Transverse colon (tissue), 4 donors: ENCODE results near the gene STX8. TPM values are rescaled to one million over a fixed set of nuclear protein-coding genes. Genes with fewer than 3 reads are reported as not detected.
"Not testable (repeated sequence)": the region's sequence is repeated elsewhere in the genome, so short reads cannot be mapped to it uniquely, and the experiment has no call there.

Experiments
- DNase-seq: peaks from one replicate; pipeline ENCODE4 v3.0.0-alpha.2; 2019
- H3K27ac ChIP-seq, 4 donors: fragments of 200-600 bp; sonication (generic); 2 replicates each; pipeline ENCODE4 v1.5.1; 2016 to 2018; ENCODE audit warnings: inconsistent platforms in 4 of 4
- H3K27me3 ChIP-seq: fragments of 200-600 bp; sonication (generic); 2 replicates; pipeline ENCODE4 v1.5.1; 2017; ENCODE audit warnings: inconsistent platforms
- H3K36me3 ChIP-seq, 4 donors: fragments of 200-600 bp; sonication (generic); 2 replicates each; pipeline ENCODE4 v1.5.1; 2017 to 2019; ENCODE audit warnings: inconsistent platforms in 4 of 4
- H3K4me1 ChIP-seq, 4 donors: fragments of 200-600 bp; sonication (generic); 2 replicates each; pipeline ENCODE4 v1.5.1; 2017 to 2020; ENCODE audit warnings: inconsistent platforms in 4 of 4
- H3K4me3 ChIP-seq, 4 donors: fragments of 200-600 bp; sonication (generic); 1 replicate in 1 of 4; 2 replicates in 3 of 4; pipeline versions ENCODE4 v1.5.1 to v1.6.1; 2017 to 2019; ENCODE audit warnings: inconsistent platforms in 4 of 4
- H3K9me3 ChIP-seq, 2 donors: fragments of 200-600 bp; sonication (generic); 2 replicates each; pipeline ENCODE4 v1.5.1; 2017 to 2019; ENCODE audit warnings: inconsistent platforms in 2 of 2
- EP300 ChIP-seq: sonication (generic); formaldehyde crosslinking; IDR thresholded peaks from one replicate; pipeline ENCODE4 v1.6.1; 2017; ENCODE audit warnings: antibody characterized with exemption, low read depth
- POLR2A ChIP-seq: fragments of 450-650 bp; IDR thresholded peaks from one replicate; pipeline ENCODE4 v1.6.1; 2016; ENCODE audit warnings: antibody characterized with exemption, mild to moderate bottlenecking, moderate library complexity
- POLR2AphosphoS5 ChIP-seq, 3 donors: sonication (generic); formaldehyde crosslinking; IDR thresholded peaks; one replicate each; pipeline ENCODE4 v1.6.1; 2016; ENCODE audit warnings: antibody characterized with exemption in 3 of 3
- WGBS, 2 donors: methylation state at CpG; one replicate each; pipeline ENCODE4 v1.1.5; 2018; ENCODE audit warnings: low coverage in 1 of 2; 5-methylcytosine and 5-hydroxymethylcytosine counted together
- in situ Hi-C, 4 donors: fragments of 200-750 bp; cut with MboI; loops; one replicate each; pipeline versions ENCODE4 v1.15.0 to v1.15.1; 2017; ENCODE audit warnings: low sequenced_read_pairs in 3 of 4, low pct_ligation_motif_present in 1 of 4, low pct_unique_long_range_greater_than_20kb in 1 of 4
- intact Hi-C: fragments of 100-400 bp; cut with DNase I; formaldehyde crosslinking; loops from one replicate; pipeline ENCODE4 v1.15.1; 2023; ENCODE audit warnings: low total_unique reads
- total RNA-seq, 4 donors: library from RNA; depleted of rRNA; stranded (reverse); fragments of >200 nt; gene quantifications; one replicate each; pipeline ENCODE4 v1.1.0, GENCODE V29; 2016
- TF ChIP-seq, protein P1 (sequence below), 5 experiments: fragments of 200-600 bp in 3 of 5; fragments of 450-650 bp in 2 of 5; sonication (generic) in 3 of 5; IDR thresholded peaks; 1 replicate in 2 of 5; 2 replicates in 3 of 5; pipeline ENCODE4 v1.5.1; 2016 to 2017; ENCODE audit warnings: antibody characterized with exemption in 5 of 5, inconsistent platforms in 3 of 5, mild to moderate bottlenecking in 2 of 5, moderate library complexity in 1 of 5

The STX8 gene
- total RNA-seq, 4 donors from 2014 or later: 18.0 to 53.8 (median 38.3) TPM

DNA sequence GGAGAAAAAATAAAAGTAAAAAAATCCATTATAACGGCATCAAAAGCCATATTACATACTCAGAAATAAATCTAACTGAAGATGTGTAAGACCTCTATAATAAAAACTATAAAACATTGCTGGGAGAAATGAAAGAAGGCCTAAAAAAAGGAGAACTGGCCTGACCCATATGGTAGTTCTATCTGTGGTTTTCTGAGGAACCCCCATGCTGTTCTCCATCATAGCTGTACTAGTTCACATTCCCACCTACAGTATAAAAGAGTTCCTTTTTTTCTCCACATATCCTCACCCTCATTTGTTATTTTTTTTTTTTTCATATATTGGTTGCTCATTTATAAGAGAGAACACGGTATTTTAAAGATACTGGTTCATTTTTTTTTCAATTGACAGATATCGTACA is 191.8 kb downstream of the STX8 start:
- Histone ChIP-seq H3K9me3 (no peaks in the 10 kb centered on the region), H3K27me3 (no peaks in the 10 kb centered on the region), H3K27ac (no peak overlapping the region), H3K4me3 (no peak overlapping the region), H3K36me3 (no peaks in the 10 kb centered on the region), H3K4me1 (peaks cover 0 to 8% (median 0%) of the 10 kb centered on the region in 4 donors)
- TF ChIP-seq POLR2AphosphoS5 (IDR thresholded peaks at IDR 0.05) (no peak), EP300 (no peak), POLR2A (no peak)
- TF ChIP-seq, protein P1, sequence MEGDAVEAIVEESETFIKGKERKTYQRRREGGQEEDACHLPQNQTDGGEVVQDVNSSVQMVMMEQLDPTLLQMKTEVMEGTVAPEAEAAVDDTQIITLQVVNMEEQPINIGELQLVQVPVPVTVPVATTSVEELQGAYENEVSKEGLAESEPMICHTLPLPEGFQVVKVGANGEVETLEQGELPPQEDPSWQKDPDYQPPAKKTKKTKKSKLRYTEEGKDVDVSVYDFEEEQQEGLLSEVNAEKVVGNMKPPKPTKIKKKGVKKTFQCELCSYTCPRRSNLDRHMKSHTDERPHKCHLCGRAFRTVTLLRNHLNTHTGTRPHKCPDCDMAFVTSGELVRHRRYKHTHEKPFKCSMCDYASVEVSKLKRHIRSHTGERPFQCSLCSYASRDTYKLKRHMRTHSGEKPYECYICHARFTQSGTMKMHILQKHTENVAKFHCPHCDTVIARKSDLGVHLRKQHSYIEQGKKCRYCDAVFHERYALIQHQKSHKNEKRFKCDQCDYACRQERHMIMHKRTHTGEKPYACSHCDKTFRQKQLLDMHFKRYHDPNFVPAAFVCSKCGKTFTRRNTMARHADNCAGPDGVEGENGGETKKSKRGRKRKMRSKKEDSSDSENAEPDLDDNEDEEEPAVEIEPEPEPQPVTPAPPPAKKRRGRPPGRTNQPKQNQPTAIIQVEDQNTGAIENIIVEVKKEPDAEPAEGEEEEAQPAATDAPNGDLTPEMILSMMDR (IDR thresholded peaks at IDR 0.05): no peak
- intact Hi-C loops (no loop called here), in situ Hi-C loops (no loop called here)
- no peak for DNase-seq
- 89 to 100% methylated on average over 3 of the region's 3 CpGs for WGBS, 2 donors

DNA sequence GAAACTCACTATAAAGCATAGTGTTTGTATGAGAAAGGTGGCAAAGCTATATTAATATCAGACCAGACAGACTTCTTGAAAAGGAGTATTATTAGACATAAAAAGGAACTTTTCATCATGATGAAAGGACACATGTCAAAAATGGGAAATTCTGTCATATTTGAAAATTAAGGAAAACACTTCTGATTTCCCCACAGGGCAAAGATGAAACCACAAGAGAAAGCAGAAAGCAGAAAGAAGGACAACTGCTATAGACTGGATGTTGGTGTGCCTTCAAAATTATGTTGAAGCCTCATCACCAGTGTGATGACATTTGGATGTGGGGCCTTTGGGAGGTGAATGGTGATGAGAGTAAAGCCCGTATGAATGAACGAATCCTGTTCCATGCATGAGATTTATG is 193.0 kb downstream of the STX8 start:
- intact Hi-C loops: no loop called here
- Histone ChIP-seq H3K9me3 (no peaks in the 10 kb centered on the region), H3K36me3 (no peaks in the 10 kb centered on the region), H3K4me1 (peaks cover 0 to 8% (median 0%) of the 10 kb centered on the region in 4 donors), H3K27ac (no peak overlapping the region), H3K27me3 (no peaks in the 10 kb centered on the region), H3K4me3 (no peak overlapping the region)
- 78% methylated on average over 2 of the region's 2 CpGs; no CpG with 5 or more reads in 1 of the 2 donors for WGBS, 2 donors
- DNase-seq: no peak
- in situ Hi-C loops: no loop called here
- TF ChIP-seq POLR2A (no peak), EP300 (no peak), POLR2AphosphoS5 (IDR thresholded peaks at IDR 0.05) (no peak)
- TF ChIP-seq, protein P1 (IDR thresholded peaks at IDR 0.05): no peak

DNA sequence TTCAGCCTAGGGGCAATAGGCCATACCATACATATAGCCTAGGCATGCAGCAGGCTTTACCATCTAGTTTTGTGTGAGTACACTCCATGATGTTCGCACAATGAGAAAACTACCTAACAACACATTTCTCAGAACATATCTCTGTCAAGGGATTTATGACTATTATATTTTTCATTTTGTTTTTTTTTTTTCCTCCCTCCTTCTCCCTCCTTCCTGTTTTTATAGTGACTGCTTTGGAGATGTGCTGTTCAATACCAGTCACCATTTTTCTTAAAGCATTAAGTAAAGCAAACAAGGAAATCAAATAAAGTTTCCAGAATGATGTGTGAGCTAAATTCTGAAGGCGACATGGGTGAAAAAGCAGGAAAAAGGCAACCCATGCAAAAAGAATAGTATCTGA is 194.6 kb downstream of the STX8 start:
- no peaks in the 10 kb centered on the region for H3K36me3 ChIP-seq
- H3K4me1 ChIP-seq: no peaks in the 10 kb centered on the region
- no peak overlapping the region for H3K4me3 ChIP-seq
- no peaks in the 10 kb centered on the region for H3K9me3 ChIP-seq
- intact Hi-C loops: no loop called here
- H3K27me3 ChIP-seq: no peaks in the 10 kb centered on the region
- TF ChIP-seq, protein P1 (IDR thresholded peaks at IDR 0.05): no peak
- no peak for TF ChIP-seq EP300
- TF ChIP-seq POLR2A: no peak
- TF ChIP-seq POLR2AphosphoS5 (IDR thresholded peaks at IDR 0.05): no peak
- no peak for DNase-seq
- H3K27ac ChIP-seq: no peak overlapping the region
- in situ Hi-C loops: no loop called here
- WGBS, 2 donors: 97 to 100% methylated on average over 2 of the region's 2 CpGs

DNA sequence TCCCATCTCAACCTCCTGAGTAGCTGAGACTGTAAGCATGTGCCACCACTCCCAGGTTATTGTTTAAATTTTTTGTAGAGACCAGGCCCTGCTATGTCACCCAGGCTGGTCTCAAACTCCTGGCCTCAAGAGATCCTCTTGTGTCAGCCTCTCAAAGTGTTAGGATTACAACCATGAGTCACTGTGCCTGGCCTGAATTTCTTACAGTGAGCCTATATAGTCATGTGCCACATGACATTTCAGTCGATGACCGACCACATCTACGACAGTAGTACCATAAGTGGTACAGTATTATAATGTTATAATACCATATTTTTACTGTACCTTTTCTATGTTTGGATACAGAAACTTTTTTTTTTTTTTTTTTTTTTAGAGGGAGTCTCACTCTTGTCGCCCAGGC is 195.3 kb downstream of the STX8 start:
- intact Hi-C loops: no loop called here
- H3K27ac ChIP-seq: no peak overlapping the region
- H3K36me3 ChIP-seq: no peaks in the 10 kb centered on the region
- no peak overlapping the region for H3K4me3 ChIP-seq
- H3K9me3 ChIP-seq: no peaks in the 10 kb centered on the region
- in situ Hi-C loops: no loop called here
- TF ChIP-seq EP300 (no peak), POLR2AphosphoS5 (IDR thresholded peaks at IDR 0.05) (no peak), POLR2A (no peak)
- TF ChIP-seq, protein P1 (IDR thresholded peaks at IDR 0.05): no peak
- no peak for DNase-seq
- no peaks in the 10 kb centered on the region for H3K27me3 ChIP-seq
- H3K4me1 ChIP-seq: no peaks in the 10 kb centered on the region
- WGBS, 2 donors: 99 to 100% methylated on average over 3 to 4 of the region's 4 CpGs

DNA sequence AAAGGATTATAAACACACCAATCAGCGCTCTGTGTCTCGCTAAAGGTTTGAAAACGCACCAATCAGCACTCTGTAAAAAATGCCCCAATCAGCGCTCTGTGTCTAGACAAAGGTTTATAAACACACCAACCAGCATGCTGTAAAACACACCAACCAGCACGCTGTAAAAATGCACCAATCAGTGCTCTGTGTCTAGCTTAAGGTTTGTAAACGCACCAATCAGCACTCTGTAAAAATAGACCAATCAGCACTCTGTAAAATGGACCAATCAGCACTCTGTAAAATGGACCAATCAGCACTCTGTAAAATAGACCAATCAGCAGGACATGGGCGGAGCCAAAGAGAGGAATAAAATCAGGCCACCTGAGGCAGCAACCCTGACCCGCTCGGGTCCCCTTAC is 199.4 kb downstream of the STX8 start:
- H3K4me1 ChIP-seq, H3K27ac ChIP-seq, H3K27me3 ChIP-seq, DNase-seq, H3K36me3 ChIP-seq, in situ Hi-C loops, intact Hi-C loops, H3K9me3 ChIP-seq, H3K4me3 ChIP-seq: not testable (repeated sequence)
- 95 to 97% methylated on average over 5 to 9 of the region's 9 CpGs for WGBS, 2 donors
